ENCODE measurements around the gene OPN1MW3.
"Not testable (repeated sequence)": the region's sequence is repeated elsewhere in the genome, so short reads cannot be mapped to it uniquely, and the experiment has no call there.

OPN1MW3 gene

GRCh38 chrX:154257282-154257681, at the start of gene OPN1MW3:
Gene OPN1MW3 (plus strand): TSS chrX:154257582. CDS start chrX:154257620, 38 bp downstream.
- DNase-seq (ENCODE audit: low spot score) = not testable (repeated sequence)

DNA sequence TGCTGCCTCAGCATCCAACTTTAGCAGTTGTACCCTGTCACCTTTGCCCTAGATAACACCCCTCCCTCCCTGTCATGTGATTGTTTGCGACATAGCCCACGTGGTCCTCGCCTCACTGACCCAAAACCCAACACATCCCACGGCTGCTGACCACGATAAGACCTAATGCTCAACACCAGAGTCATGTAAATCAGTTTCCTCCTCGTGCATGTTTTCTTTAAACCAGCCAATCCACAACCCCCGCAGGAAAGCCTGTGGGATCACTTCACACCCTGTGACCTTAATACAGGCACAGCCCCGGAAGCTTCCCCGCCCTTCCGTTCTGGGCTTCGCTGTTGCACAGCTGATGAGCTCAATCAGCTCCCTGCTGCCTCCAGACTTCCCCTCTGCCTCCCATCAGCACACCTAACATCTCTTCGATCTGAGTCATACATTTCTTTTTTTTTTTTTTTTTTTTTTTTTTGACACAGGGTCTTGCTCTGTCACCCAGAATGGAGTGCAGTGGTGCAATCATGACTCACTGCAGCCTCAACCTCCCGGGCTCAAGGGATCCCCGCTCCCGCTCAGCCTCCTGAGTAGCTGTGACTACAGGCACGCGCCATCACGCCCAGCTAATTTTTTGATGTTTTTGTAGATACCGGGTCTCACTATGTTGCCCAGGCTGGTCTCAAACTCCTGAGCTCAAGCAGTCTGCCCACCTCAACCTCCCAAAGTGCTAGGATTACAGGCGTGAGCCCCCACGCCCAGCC, 47.5 kb upstream of the OPN1MW3 start:
- not testable (repeated sequence) for DNase-seq (ENCODE audit: low spot score)

GRCh38 chrX:154211057-154211456, 46.3 kb upstream of the OPN1MW3 start:
- DNase-seq (ENCODE audit: low spot score) = not testable (repeated sequence)

DNA sequence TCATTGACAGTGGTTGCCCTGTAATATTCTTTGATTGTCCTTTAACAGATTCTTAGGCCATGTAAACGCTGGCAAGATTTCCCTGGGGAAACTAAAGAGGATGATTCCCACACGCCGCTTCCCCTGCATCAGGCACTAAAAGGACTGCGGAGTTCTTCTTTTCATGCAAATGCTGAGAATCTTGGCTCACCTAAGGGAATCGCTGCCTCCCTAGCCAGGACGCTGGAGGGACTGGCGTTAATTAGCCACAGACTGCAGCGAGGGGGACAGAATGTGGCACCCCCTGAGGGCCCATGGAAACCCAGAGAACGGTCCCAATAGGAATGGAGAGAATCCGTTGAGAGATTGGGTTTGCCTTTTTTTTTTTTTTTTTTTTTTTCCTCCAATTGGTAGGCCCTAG, 45.9 kb upstream of the OPN1MW3 start:
- not testable (repeated sequence) for DNase-seq (ENCODE audit: low spot score)

DNA sequence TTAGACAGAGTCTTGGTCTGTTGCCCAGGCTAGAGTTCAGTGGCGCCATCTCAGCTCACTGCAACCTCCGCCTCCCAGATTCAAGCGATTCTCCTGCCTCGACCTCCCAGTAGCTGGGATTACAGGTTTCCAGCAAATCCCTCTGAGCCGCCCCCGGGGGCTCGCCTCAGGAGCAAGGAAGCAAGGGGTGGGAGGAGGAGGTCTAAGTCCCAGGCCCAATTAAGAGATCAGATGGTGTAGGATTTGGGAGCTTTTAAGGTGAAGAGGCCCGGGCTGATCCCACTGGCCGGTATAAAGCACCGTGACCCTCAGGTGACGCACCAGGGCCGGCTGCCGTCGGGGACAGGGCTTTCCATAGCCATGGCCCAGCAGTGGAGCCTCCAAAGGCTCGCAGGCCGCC, 37.9 kb upstream of the OPN1MW3 start, which contains the start of gene OPN1MW2:
TSS of gene OPN1MW2 (plus strand) at position 301 of the 400 bp plus-strand sequence. CDS start at position 361, 60 bp downstream.
- DNase-seq (ENCODE audit: low spot score) = not testable (repeated sequence)

- DNase-seq (ENCODE audit: low spot score) = not testable (repeated sequence)
These were observed 32.1 kb upstream of the OPN1MW3 start for GRCh38 chrX:154225292-154225691.

- DNase-seq (ENCODE audit: low spot score) = not testable (repeated sequence)
These were observed 30.7 kb upstream of the OPN1MW3 start for GRCh38 chrX:154226706-154227105.

- DNase-seq (ENCODE audit: low spot score) = not testable (repeated sequence)
These were observed 25.9 kb upstream of the OPN1MW3 start for GRCh38 chrX:154231443-154231842.

- not testable (repeated sequence) for DNase-seq (ENCODE audit: low spot score)
These were observed 23.8 kb upstream of the OPN1MW3 start for GRCh38 chrX:154233620-154234019.

DNA sequence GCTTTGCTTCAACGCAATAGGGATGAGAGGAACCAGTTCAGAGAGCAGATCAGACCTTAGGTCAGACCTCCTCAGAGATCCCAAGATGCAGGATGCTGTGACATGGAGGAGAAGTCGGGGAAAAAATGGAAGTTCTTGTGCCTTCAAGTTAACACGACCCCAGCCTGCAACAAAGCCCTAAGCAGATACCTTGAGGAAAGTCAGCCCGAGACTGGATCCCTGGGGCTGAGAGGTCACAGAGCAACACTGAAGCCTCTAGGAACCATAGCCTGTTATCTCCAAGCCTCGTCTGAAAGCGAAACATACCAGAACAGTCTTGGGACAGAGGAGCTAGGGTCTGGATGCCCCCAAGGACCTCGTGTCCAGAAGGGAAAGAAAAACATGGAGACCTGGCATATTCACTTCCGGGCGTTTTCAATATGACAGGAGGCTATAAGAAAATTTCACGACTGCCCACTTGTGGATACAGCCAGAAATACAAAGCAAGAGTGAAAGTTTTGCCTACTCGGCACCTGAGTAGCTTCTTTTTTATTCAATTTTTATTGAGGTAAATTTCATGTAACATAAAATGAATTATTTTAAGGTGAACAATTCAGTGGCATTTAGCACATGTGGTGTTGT, 18.3 kb upstream of the OPN1MW3 start:
- not testable (repeated sequence) for DNase-seq (ENCODE audit: low spot score)

DNA sequence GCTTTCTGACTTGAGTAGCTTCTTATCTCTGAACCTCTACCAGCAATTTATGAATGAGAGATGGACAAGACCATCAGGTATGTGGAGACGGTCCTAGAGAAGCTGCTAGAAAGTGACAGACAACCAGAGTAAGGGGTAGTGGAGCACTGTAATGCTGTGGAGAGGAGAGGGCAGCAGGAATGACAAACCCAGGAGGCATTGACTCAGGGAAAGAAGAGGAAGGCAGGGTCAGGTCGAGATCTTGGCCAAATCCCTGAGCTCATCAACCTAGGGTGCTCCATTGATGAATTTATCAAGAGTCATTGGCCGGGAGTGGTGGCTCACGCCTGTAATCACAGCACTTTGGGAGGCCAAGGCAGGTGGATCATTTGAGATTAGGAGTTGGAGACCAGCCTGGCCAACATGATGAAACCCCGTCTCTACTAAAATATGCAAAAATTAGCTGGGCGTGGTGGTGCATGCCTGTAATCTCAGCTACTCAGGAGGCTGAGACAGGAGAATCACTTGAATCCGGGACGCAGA, 17.3 kb upstream of the OPN1MW3 start:
- DNase-seq (ENCODE audit: low spot score) = not testable (repeated sequence)

DNA sequence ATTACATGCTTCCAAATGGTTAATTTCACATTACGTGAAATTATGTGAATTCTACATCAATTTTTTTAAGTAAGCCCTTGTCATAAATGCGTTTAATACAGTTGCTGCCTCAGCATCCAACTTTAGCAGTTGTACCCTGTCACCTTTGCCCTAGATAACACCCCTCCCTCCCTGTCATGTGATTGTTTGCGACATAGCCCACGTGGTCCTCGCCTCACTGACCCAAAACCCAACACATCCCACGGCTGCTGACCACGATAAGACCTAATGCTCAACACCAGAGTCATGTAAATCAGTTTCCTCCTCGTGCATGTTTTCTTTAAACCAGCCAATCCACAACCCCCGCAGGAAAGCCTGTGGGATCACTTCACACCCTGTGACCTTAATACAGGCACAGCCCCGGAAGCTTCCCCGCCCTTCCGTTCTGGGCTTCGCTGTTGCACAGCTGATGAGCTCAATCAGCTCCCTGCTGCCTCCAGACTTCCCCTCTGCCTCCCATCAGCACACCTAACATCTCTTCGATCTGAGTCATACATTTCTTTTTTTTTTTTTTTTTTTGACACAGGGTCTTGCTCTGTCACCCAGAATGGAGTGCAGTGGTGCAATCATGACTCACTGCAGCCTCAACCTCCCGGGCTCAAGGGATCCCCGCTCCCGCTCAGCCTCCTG, 9.9 kb upstream of the OPN1MW3 start:
- not testable (repeated sequence) for DNase-seq (ENCODE audit: low spot score)

DNA sequence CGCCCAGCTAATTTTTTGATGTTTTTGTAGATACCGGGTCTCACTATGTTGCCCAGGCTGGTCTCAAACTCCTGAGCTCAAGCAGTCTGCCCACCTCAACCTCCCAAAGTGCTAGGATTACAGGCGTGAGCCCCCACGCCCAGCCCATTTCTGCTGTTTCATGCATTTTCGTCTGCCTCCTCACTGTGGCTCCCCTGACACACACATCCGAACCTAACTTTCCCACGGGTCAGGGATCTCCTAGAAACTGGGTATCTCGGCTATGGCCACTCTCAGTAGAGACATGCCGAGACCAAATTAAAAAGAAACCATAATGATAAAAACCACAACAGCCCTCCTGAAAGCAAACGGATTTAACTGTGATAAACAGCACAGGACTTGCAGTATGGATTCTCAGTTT, 9.3 kb upstream of the OPN1MW3 start:
- DNase-seq (ENCODE audit: low spot score) = not testable (repeated sequence)

- DNase-seq (ENCODE audit: low spot score) = not testable (repeated sequence)
These were observed 1.3 kb downstream of the OPN1MW3 start for GRCh38 chrX:154258711-154259110.

GRCh38 chrX:154263072-154263471, 5.7 kb downstream of the OPN1MW3 start:
- DNase-seq (ENCODE audit: low spot score) = not testable (repeated sequence)

DNA sequence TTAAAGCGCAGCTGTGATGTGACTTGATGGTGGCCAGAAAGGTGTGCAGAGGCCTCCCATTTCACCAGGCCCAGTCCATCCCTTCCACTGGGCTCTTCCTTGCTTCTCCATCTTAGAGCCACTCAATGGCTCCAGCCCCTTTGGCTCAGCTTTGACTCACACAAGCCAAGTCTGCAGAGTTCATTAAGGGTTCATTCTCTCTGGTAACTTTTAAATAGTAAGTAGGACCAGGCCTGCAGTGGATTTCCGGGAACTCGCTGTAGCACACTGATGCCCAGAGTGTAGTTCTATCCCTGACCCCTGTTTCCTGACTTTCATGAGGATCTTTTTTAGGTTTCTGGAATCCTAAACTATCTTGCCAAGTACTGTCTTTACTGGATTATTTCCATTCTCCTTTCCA, 11.9 kb downstream of the OPN1MW3 start:
- DNase-seq (ENCODE audit: low spot score) = not testable (repeated sequence)

GRCh38 chrX:154284489-154285338, 27.3 kb downstream of the OPN1MW3 start:
- DNase-seq (ENCODE audit: low spot score) = not testable (repeated sequence)

GRCh38 chrX:154286406-154286805, 29.0 kb downstream of the OPN1MW3 start:
- not testable (repeated sequence) for DNase-seq (ENCODE audit: low spot score)

DNA sequence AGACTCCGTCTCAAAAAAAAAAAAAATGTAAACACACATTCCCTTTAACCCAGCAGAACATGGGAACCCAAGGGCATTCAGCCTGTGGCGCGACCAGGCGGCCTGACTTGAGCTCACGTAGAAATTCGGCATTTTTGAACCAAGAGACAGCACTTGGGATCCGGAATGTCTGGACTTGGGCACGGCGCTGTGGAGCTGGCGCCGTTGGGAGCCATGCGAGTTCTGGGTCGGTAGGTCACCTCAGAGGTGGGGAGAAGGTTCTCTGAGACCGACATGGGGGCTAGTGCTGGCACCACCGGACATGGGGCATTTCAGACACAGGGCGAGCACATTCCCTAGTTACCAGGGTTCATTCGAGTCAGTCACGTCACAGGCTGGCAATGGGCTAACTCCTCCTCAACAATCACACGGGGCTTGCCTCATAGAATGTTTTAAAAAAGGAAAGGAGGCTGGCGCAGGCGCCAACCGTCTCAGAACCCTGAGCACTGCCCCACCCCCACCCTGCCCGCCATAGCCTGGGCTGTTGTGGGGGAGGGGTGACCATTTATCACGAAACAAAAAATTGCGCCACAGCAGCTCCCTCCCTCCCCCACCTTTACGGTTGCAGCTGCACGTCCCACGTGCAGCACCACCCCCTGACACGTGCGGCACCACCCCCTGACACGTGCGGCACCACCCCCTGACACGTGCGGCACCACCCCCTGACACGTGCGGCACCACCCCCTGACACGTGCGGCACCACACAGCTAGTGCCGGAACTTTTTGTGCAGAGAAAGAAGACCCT, 37.6 kb downstream of the OPN1MW3 start, which contains the start of gene TEX28:
TSS of gene TEX28 (minus strand) at position 334 of the 784 bp plus-strand sequence. CDS start 3,007 bp downstream, outside the sequence.
- DNase-seq (ENCODE audit: low spot score) = no peak

DNA sequence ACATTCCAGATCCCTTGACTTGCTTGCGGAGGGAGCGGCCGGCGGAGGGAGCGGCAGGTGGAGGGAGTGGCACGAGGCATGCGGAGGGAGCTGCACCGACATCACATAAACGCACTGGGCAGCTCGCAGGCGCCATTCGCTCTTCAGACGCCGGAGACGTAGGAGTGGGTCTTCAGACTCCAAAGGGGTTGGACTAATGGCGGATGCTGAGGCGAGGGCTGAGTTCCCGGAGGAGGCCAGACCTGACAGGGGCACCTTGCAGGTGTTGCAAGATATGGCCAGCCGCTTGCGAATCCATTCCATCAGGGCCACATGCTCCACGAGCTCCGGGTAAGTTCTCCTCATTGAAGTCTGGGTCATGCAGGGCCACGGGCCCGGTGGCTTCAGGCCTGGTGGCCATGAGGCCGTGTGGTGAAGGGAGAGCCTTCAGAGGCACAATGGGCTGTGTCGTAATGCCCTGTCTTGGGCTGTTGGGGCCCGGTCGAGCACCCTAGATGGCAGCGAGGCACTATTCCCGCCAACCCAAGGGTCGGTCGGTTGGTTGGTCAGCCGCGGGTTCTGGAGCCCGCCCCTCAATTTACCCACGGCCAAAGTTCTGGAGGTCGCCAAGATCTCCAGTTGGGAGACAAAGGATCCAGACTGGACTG, 38.4 kb downstream of the OPN1MW3 start, which contains the start of gene TKTL1:
TSS of gene TKTL1 (plus strand) at position 132 of the 647 bp plus-strand sequence. CDS start at position 197, 65 bp downstream.
- no peak for DNase-seq (ENCODE audit: low spot score)

All from hepatic stellate cell (primary cell).